Caco-2 (cell line): Measurements from ENCODE around the gene ZNF318. TPM values are rescaled to one million over a fixed set of nuclear protein-coding genes. Genes with fewer than 3 reads are reported as not detected.
"Not testable (repeated sequence)": the region's sequence is repeated elsewhere in the genome, so short reads cannot be mapped to it uniquely, and the experiment has no call there.

Experiments used
- BruUV-seq: library from RNA; stranded (reverse); fragments of 400-500 nt; replicated peaks from 2 replicates; lab custom pipeline; 2021; lab: Mats Ljungman, UMichigan
- CTCF ChIA-PET: fragments of 300-600 bp; sonication (Branson Sonifier 250); formaldehyde crosslinking; loops from one replicate; lab custom pipeline; 2022; ENCODE audit warnings: antibody characterized with exemption; lab: Charles Lee
- POLR2A ChIA-PET: fragments of 300-600 bp; sonication (Branson Sonifier 250); formaldehyde crosslinking; loops from one replicate; lab custom pipeline; 2022; ENCODE audit warnings: antibody characterized with exemption; lab: Charles Lee
- DNase-seq, 2 experiments: peaks; one replicate each; pipeline versions ENCODE4 v3.0.0 to v3.0.0-alpha.2; 2020 to 2022
- H3K27me3 ChIP-seq: replicated peaks from 2 replicates; pipeline ENCODE4 v1.6.0; 2011; ENCODE audit warnings: low read length; ENCODE audit not compliant: control insufficient read depth, insufficient read depth
- H3K36me3 ChIP-seq: 2 replicates; pipeline ENCODE4 v1.5.1; 2011; ENCODE audit warnings: low read length; ENCODE audit not compliant: control insufficient read depth, insufficient read depth
- H3K4me1 ChIP-seq: fragments of 250-450 bp; sonication (Bioruptor Pico); 2 replicates; pipeline ENCODE4 v1.5.1; 2020; ENCODE audit warnings: mild to moderate bottlenecking
- H3K4me3 ChIP-seq: 2 replicates; pipeline ENCODE4 v1.5.1; 2011; ENCODE audit warnings: low read depth, mild to moderate bottlenecking, control low read depth, low read length
- H3K9me3 ChIP-seq: fragments of 250-450 bp; sonication (Bioruptor Pico); 2 replicates; pipeline ENCODE4 v1.5.1; 2020; ENCODE audit warnings: mild to moderate bottlenecking, moderate library complexity
- H3K27ac Mint-ChIP-seq: one replicate; pipeline ENCODE4 v1.8.0; 2022; ENCODE audit warnings: mixed read lengths; ENCODE audit not compliant: unreplicated experiment
- H3K27me3 Mint-ChIP-seq: one replicate; pipeline ENCODE4 v1.8.0; 2022; ENCODE audit warnings: mixed read lengths; ENCODE audit not compliant: insufficient read depth, unreplicated experiment
- H3K36me3 Mint-ChIP-seq: one replicate; pipeline ENCODE4 v1.8.0; 2022; ENCODE audit warnings: mild to moderate bottlenecking, mixed read lengths; ENCODE audit not compliant: insufficient read depth, unreplicated experiment
- H3K4me1 Mint-ChIP-seq: one replicate; pipeline ENCODE4 v1.8.0; 2022; ENCODE audit warnings: low read depth, mixed read lengths; ENCODE audit not compliant: unreplicated experiment
- H3K4me3 Mint-ChIP-seq: one replicate; pipeline ENCODE4 v1.8.0; 2022; ENCODE audit warnings: mild to moderate bottlenecking, moderate library complexity, mixed read lengths; ENCODE audit not compliant: unreplicated experiment
- H3K9me3 Mint-ChIP-seq: one replicate; pipeline ENCODE4 v1.8.0; 2022; ENCODE audit warnings: mixed read lengths; ENCODE audit not compliant: unreplicated experiment
- intact Hi-C: fragments of 100-400 bp; cut with micrococcal nuclease; formaldehyde crosslinking; loops from one replicate; pipeline ENCODE4 v1.10.0; 2022; ENCODE audit not compliant: unreplicated experiment
- total RNA-seq: library from RNA; stranded (reverse); gene quantifications from 2 replicates; pipeline ENCODE4 v1.2.3, GENCODE V29; 2022
- TF ChIP-seq, protein P1 (sequence below), 2 experiments: fragments of 200-600 bp in 1 of 2; IDR thresholded peaks; 1 replicate in 1 of 2; 2 replicates in 1 of 2; pipeline versions ENCODE4 v1.5.1 to v1.8.0; 2011 to 2022; ENCODE audit warnings: antibody characterized with exemption in 1 of 2, control low read depth in 1 of 2, inconsistent platforms in 1 of 2, low read depth in 1 of 2, low read length in 1 of 2, mild to moderate bottlenecking in 1 of 2, moderate library complexity in 1 of 2; ENCODE audit not compliant: insufficient read depth in 1 of 2, severe bottlenecking in 1 of 2, unreplicated experiment in 1 of 2

ZNF318 gene
- total RNA-seq, 1 experiment from 2014 or later = 11.7 TPM

DNA sequence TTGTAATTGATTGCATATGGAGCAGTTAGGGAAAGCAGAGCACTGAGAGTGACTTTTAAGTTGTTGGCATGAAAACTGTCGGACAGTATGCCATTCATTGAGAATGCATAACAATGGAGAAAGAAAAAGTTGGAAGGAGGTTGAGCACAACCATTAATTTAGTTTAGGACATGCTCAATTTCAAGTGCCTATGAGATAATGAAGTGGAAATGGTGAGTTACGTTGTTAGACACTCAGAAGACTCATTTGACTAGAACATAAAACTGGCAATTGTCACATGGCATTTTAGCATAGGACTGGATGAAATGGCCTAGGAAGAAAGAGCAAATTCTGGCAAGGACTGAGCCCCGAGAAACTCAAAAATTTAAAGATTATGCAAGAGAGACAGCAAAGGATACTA lies 22.0 kb downstream of the ZNF318 start:
- H3K27ac Mint-ChIP-seq = no peak overlapping the region
- BruUV-seq = no TSS peak
- no peaks in the 10 kb centered on the region for H3K4me1 Mint-ChIP-seq
- Histone ChIP-seq H3K9me3 (no peaks in the 10 kb centered on the region), H3K27me3 (no peaks in the 10 kb centered on the region), H3K36me3 (no peaks in the 10 kb centered on the region; the same call in 1 of the 2 replicates), H3K4me3 (no peak overlapping the region), H3K4me1 (no peaks in the 10 kb centered on the region)
- DNase-seq = no peak
- TF ChIP-seq, protein P1, sequence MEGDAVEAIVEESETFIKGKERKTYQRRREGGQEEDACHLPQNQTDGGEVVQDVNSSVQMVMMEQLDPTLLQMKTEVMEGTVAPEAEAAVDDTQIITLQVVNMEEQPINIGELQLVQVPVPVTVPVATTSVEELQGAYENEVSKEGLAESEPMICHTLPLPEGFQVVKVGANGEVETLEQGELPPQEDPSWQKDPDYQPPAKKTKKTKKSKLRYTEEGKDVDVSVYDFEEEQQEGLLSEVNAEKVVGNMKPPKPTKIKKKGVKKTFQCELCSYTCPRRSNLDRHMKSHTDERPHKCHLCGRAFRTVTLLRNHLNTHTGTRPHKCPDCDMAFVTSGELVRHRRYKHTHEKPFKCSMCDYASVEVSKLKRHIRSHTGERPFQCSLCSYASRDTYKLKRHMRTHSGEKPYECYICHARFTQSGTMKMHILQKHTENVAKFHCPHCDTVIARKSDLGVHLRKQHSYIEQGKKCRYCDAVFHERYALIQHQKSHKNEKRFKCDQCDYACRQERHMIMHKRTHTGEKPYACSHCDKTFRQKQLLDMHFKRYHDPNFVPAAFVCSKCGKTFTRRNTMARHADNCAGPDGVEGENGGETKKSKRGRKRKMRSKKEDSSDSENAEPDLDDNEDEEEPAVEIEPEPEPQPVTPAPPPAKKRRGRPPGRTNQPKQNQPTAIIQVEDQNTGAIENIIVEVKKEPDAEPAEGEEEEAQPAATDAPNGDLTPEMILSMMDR (IDR thresholded peaks at IDR 0.05; ENCODE audit: insufficient read depth in 1 of 2, low read depth in 1 of 2, low read length in 1 of 2, severe bottlenecking in 1 of 2, unreplicated experiment in 1 of 2) = no peak
- POLR2A ChIA-PET = no interaction called here
- H3K9me3 Mint-ChIP-seq = no peaks in the 10 kb centered on the region
- H3K36me3 Mint-ChIP-seq = peaks cover 15% of the 10 kb centered on the region
- CTCF ChIA-PET = no interaction called here
- intact Hi-C loops = no loop called here
- H3K27me3 Mint-ChIP-seq = no peaks in the 10 kb centered on the region
- H3K4me3 Mint-ChIP-seq = no peak overlapping the region

GRCh38 chr6:43347021-43347420 lies 22.4 kb downstream of the ZNF318 start:
- Mint-ChIP-seq H3K4me1 (no peaks in the 10 kb centered on the region), H3K27ac (no peak overlapping the region), H3K36me3 (peaks cover 14% of the 10 kb centered on the region), H3K9me3 (no peaks in the 10 kb centered on the region), H3K4me3 (no peak overlapping the region), H3K27me3 (no peaks in the 10 kb centered on the region)
- POLR2A ChIA-PET = no interaction called here
- Histone ChIP-seq H3K4me3 (no peak overlapping the region), H3K4me1 (no peaks in the 10 kb centered on the region), H3K27me3 (no peaks in the 10 kb centered on the region), H3K9me3 (no peaks in the 10 kb centered on the region), H3K36me3 (no peaks in the 10 kb centered on the region; the same call in 1 of the 2 replicates)
- TF ChIP-seq, protein P1 (IDR thresholded peaks at IDR 0.05; ENCODE audit: insufficient read depth in 1 of 2, low read depth in 1 of 2, low read length in 1 of 2, severe bottlenecking in 1 of 2, unreplicated experiment in 1 of 2) = no peak
- intact Hi-C loops = no loop called here
- CTCF ChIA-PET = no interaction called here
- DNase-seq = no peak
- BruUV-seq = no TSS peak

DNA sequence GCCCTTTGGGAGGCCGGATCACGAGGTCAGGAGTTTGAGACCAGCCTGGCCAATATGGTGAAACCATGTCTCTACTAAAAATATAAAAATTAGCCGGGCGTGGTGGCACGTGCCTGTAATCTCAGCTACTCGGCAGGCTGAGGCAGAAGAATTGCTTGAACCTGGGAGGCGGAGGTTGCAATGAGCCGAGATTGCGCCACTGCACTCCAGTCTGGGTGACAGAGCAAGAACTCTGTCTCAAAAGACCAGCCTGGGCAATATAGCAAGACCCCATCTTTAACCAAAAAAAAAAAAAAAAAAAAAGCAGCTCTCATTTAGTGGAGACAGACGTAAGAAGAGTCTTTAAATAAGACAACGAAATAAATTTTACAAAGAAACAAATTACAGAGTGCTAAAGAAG lies 23.2 kb downstream of the ZNF318 start:
- H3K27me3 ChIP-seq, H3K9me3 Mint-ChIP-seq, H3K4me3 ChIP-seq, H3K36me3 Mint-ChIP-seq, H3K9me3 ChIP-seq, POLR2A ChIA-PET, DNase-seq, intact Hi-C loops, H3K4me1 ChIP-seq, H3K27ac Mint-ChIP-seq, H3K27me3 Mint-ChIP-seq, H3K36me3 ChIP-seq, BruUV-seq, CTCF ChIA-PET, H3K4me1 Mint-ChIP-seq, H3K4me3 Mint-ChIP-seq: not testable (repeated sequence)

GRCh38 chr6:43339168-43339567 lies 30.3 kb downstream of the ZNF318 start:
- no TSS peak for BruUV-seq
- no peaks in the 10 kb centered on the region for H3K9me3 Mint-ChIP-seq
- intact Hi-C loops = loop anchor here (10.0 kb wide), 1 partner anchor 434 kb away; no protein-coding TSS in a partner anchor
- no peak overlapping the region for H3K27ac Mint-ChIP-seq
- ChIA-PET CTCF (no interaction called here), POLR2A (no interaction called here)
- H3K36me3 ChIP-seq = peaks cover 2% of the 10 kb centered on the region
- DNase-seq = no peak
- no peaks in the 10 kb centered on the region for H3K27me3 Mint-ChIP-seq
- no peak overlapping the region for H3K4me3 ChIP-seq
- peaks cover 14% of the 10 kb centered on the region for H3K4me1 ChIP-seq
- peaks cover 14% of the 10 kb centered on the region for H3K4me1 Mint-ChIP-seq
- TF ChIP-seq, protein P1 (IDR thresholded peaks at IDR 0.05; ENCODE audit: insufficient read depth in 1 of 2, low read depth in 1 of 2, low read length in 1 of 2, severe bottlenecking in 1 of 2, unreplicated experiment in 1 of 2) = no peak
- no peak overlapping the region for H3K4me3 Mint-ChIP-seq
- no peaks in the 10 kb centered on the region for H3K27me3 ChIP-seq
- no peaks in the 10 kb centered on the region for H3K9me3 ChIP-seq
- peaks cover 26% of the 10 kb centered on the region for H3K36me3 Mint-ChIP-seq
